Trophoblast cell (in vitro differentiated cells and primary cell): ENCODE measurements around the gene GASK1A.

Source experiments
- DNase-seq, 2 donors: peaks; one replicate each; pipeline ENCODE4 v3.0.0-alpha.2; 2016
- H2AFZ ChIP-seq: 2 replicates; pipeline ENCODE4 v1.6.1; 2013; ENCODE audit warnings: low read length, moderate library complexity, mild to moderate bottlenecking; ENCODE audit not compliant: insufficient read depth, poor library complexity
- H2AK5ac ChIP-seq: 2 replicates; pipeline ENCODE4 v1.6.1; 2013; ENCODE audit warnings: mild to moderate bottlenecking, low read length
- H2BK120ac ChIP-seq: 2 replicates; pipeline ENCODE4 v1.6.1; 2013; ENCODE audit warnings: low read length, mild to moderate bottlenecking, moderate library complexity; ENCODE audit not compliant: insufficient read depth, poor library complexity
- H2BK12ac ChIP-seq: 2 replicates; pipeline ENCODE4 v1.6.1; 2013; ENCODE audit warnings: mild to moderate bottlenecking, low read length, moderate library complexity
- H2BK5ac ChIP-seq: 2 replicates; pipeline ENCODE4 v1.6.1; 2013; ENCODE audit warnings: low read length, low read depth, moderate library complexity, mild to moderate bottlenecking; ENCODE audit not compliant: poor library complexity
- H3K14ac ChIP-seq: 2 replicates; pipeline ENCODE4 v1.6.1; 2013; ENCODE audit warnings: mild to moderate bottlenecking, low read length
- H3K18ac ChIP-seq: 2 replicates; pipeline ENCODE4 v1.6.1; 2013; ENCODE audit warnings: mild to moderate bottlenecking, low read length
- H3K23ac ChIP-seq: 2 replicates; pipeline ENCODE4 v1.6.1; 2013; ENCODE audit warnings: low read length
- H3K27ac ChIP-seq: 2 replicates; pipeline ENCODE4 v1.5.1; 2013; ENCODE audit warnings: low read depth, mild to moderate bottlenecking, inconsistent platforms, low read length, moderate library complexity
- H3K27me3 ChIP-seq: 2 replicates; pipeline ENCODE4 v1.6.1; 2013; ENCODE audit warnings: inconsistent platforms, mild to moderate bottlenecking, low read length, moderate library complexity; ENCODE audit not compliant: insufficient read depth
- H3K36me3 ChIP-seq, 2 experiments: 1 replicate in 1 of 2; 2 replicates in 1 of 2; pipeline ENCODE4 v1.6.1; 2013; ENCODE audit warnings: low read length in 2 of 2, mild to moderate bottlenecking in 2 of 2, moderate library complexity in 1 of 2; ENCODE audit not compliant: insufficient read depth in 2 of 2, control insufficient read depth in 1 of 2
- H3K4ac ChIP-seq: 2 replicates; pipeline ENCODE4 v1.6.1; 2013; ENCODE audit warnings: low read depth, mild to moderate bottlenecking, low read length, moderate library complexity
- H3K4me1 ChIP-seq, 2 experiments: 1 replicate in 1 of 2; 2 replicates in 1 of 2; pipeline ENCODE4 v1.6.1; 2013; ENCODE audit warnings: low read length in 2 of 2, mild to moderate bottlenecking in 2 of 2, moderate library complexity in 1 of 2; ENCODE audit not compliant: insufficient read depth in 2 of 2, control insufficient read depth in 1 of 2
- H3K4me2 ChIP-seq: 2 replicates; pipeline ENCODE4 v1.6.1; 2013; ENCODE audit warnings: inconsistent platforms, mild to moderate bottlenecking, low read length, moderate library complexity
- H3K4me3 ChIP-seq: 2 replicates; pipeline ENCODE4 v1.5.1; 2013; ENCODE audit warnings: mild to moderate bottlenecking, low read depth, low read length, inconsistent platforms
- H3K79me1 ChIP-seq: one replicate; pipeline ENCODE4 v1.6.1; 2013; ENCODE audit warnings: low read length
- H3K79me2 ChIP-seq: 2 replicates; pipeline ENCODE4 v1.6.1; 2013; ENCODE audit warnings: low read length, mild to moderate bottlenecking; ENCODE audit not compliant: control insufficient read depth, insufficient read depth, poor library complexity
- H3K9ac ChIP-seq: 2 replicates; pipeline ENCODE4 v1.6.1; 2013; ENCODE audit warnings: mild to moderate bottlenecking, low read length
- H3K9me3 ChIP-seq: 2 replicates; pipeline ENCODE4 v1.6.1; 2013; ENCODE audit warnings: low read depth, mild to moderate bottlenecking, control low read depth, inconsistent platforms, low read length; ENCODE audit not compliant: insufficient read depth
- H4K12ac ChIP-seq: 2 replicates; pipeline ENCODE4 v1.6.1; 2013; ENCODE audit warnings: low read depth, mild to moderate bottlenecking, low read length, moderate library complexity
- H4K8ac ChIP-seq: 2 replicates; pipeline ENCODE4 v1.6.1; 2013; ENCODE audit warnings: low read depth, mild to moderate bottlenecking, low read length, moderate library complexity
- H4K91ac ChIP-seq: one replicate; pipeline ENCODE4 v1.6.1; 2013; ENCODE audit warnings: low read depth, mild to moderate bottlenecking, low read length, moderate library complexity
- WGBS: extraction: QIAGEN DNeasy Blood & Tissue Kit; methylation state at CpG from one replicate; pipeline ENCODE4 v1.1.7; 2013; ENCODE audit warnings: missing lambda C conversion rate; ENCODE audit not compliant: insufficient read length, insufficient coverage; ENCODE audit errors: extremely low coverage; 5-methylcytosine and 5-hydroxymethylcytosine counted together

Gene GASK1A

DNA sequence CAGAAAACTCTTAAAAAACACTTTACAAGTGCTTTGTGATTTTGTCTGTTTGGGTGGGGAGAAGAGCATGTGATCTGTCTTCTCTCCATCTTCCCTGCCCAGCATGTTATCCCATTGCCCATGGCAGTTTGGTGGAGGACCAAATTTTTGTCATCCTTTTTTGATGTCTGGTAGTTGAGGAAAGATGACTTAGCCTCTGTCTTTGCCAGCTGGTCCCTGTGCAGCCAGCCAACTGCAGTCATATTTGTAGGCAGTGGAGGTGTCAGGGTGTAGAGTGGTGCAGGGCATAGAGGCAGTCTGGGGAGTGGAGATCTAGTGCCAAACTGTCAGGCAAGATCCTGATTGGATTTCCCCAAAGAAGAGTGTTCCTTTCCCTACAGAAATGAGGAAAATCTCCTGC is 40.7 kb downstream of the GASK1A start:
- Histone ChIP-seq H3K23ac (no peak overlapping the region), H3K4ac (no peak overlapping the region), H2AFZ (no peak overlapping the region), H3K9me3 (peaks cover 17% of the 10 kb centered on the region), H4K91ac (no peak overlapping the region), H3K18ac (no peak overlapping the region), H3K27ac (no peak overlapping the region), H4K12ac (no peak overlapping the region), H3K4me3 (no peak overlapping the region), H2AK5ac (no peak overlapping the region), H3K4me1 (peaks cover 7% of the 10 kb centered on the region in 2 experiments), H2BK120ac (no peak overlapping the region), H2BK5ac (no peak overlapping the region), H3K14ac (no peak overlapping the region), H3K4me2 (no peak overlapping the region), H3K9ac (no peak overlapping the region), H4K8ac (no peak overlapping the region), H2BK12ac (no peak overlapping the region), H3K79me1 (no peaks in the 10 kb centered on the region), H3K79me2 (no peaks in the 10 kb centered on the region), H3K36me3 (no peaks in the 10 kb centered on the region), H3K27me3 (no peaks in the 10 kb centered on the region)
- no peak for DNase-seq

DNA sequence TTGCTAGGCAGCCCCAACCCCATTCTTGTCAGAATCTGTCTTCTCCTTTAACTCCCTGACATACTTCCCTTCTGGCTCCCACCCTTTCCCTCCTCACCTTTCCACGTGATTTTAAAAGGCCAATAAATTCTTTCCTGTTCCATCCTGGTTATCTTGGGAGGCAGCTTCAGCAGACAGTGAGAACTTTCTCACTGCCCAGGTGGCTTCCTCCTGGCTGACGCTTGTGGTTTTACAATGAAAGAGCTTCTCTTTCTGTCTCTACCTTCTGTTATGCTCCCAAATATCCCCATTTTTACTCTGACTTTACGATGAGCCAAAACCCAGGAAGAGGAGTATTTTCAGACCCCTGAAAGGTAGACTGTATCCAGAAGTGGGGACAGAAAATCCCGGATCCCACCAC is 42.1 kb downstream of the GASK1A start:
- Histone ChIP-seq H3K23ac (no peak overlapping the region), H3K4ac (no peak overlapping the region), H3K27ac (no peak overlapping the region), H3K4me3 (no peak overlapping the region), H2AK5ac (no peak overlapping the region), H3K36me3 (no peaks in the 10 kb centered on the region), H3K79me2 (no peaks in the 10 kb centered on the region), H3K9ac (no peak overlapping the region), H2AFZ (no peak overlapping the region), H4K8ac (no peak overlapping the region), H3K4me1 (peaks cover 14 to 19% of the 10 kb centered on the region in 2 experiments), H2BK120ac (no peak overlapping the region), H4K12ac (no peak overlapping the region), H4K91ac (no peak overlapping the region), H2BK5ac (no peak overlapping the region), H3K14ac (no peak overlapping the region), H3K4me2 (no peak overlapping the region), H3K9me3 (peaks cover 6% of the 10 kb centered on the region), H3K18ac (no peak overlapping the region), H3K79me1 (no peaks in the 10 kb centered on the region), H3K27me3 (no peaks in the 10 kb centered on the region), H2BK12ac (no peak overlapping the region)
- WGBS, result no CpG with 5 or more reads among the region's 4 CpGs
- no peak for DNase-seq

DNA sequence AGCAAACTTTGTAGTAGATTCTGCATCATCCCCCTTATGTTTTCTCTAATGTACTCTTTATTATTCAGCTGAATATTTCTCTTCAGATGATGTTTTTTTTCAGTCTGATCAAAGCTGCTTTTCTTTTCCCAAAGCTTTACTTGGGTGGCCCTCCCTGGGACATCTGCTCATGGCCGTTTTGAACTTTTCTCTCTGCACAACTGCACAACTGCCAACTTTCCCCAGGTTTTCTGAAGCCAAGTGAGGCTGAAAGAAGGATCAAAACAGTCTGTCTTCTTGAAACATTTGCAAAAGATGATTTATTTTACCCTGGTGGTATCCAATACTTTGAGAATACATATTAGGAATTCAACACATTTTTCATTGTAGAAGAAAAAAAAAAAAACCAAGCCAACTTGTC is 43.0 kb downstream of the GASK1A start:
- H3K23ac ChIP-seq, result no peak overlapping the region
- H3K18ac ChIP-seq, result no peak overlapping the region
- H3K9me3 ChIP-seq, result peaks cover under 1% of the 10 kb centered on the region
- no peak overlapping the region for H3K4me2 ChIP-seq
- H3K4me3 ChIP-seq, result no peak overlapping the region
- H2AFZ ChIP-seq, result no peak overlapping the region
- H3K36me3 ChIP-seq, result no peaks in the 10 kb centered on the region
- no peak overlapping the region for H4K12ac ChIP-seq
- H3K14ac ChIP-seq, result no peak overlapping the region
- H3K4ac ChIP-seq, result no peak overlapping the region
- no peaks in the 10 kb centered on the region for H3K79me1 ChIP-seq
- no peak for DNase-seq
- no peak overlapping the region for H3K27ac ChIP-seq
- H2BK5ac ChIP-seq, result no peak overlapping the region
- H3K27me3 ChIP-seq, result no peaks in the 10 kb centered on the region
- H3K79me2 ChIP-seq, result no peaks in the 10 kb centered on the region
- H2AK5ac ChIP-seq, result no peak overlapping the region
- H3K4me1 ChIP-seq, result peaks cover 14 to 19% of the 10 kb centered on the region in 2 experiments
- H2BK120ac ChIP-seq, result no peak overlapping the region
- no peak overlapping the region for H4K91ac ChIP-seq
- H2BK12ac ChIP-seq, result no peak overlapping the region
- WGBS, result no CpG with 5 or more reads among the region's 1 CpG
- H4K8ac ChIP-seq, result no peak overlapping the region
- no peak overlapping the region for H3K9ac ChIP-seq

DNA sequence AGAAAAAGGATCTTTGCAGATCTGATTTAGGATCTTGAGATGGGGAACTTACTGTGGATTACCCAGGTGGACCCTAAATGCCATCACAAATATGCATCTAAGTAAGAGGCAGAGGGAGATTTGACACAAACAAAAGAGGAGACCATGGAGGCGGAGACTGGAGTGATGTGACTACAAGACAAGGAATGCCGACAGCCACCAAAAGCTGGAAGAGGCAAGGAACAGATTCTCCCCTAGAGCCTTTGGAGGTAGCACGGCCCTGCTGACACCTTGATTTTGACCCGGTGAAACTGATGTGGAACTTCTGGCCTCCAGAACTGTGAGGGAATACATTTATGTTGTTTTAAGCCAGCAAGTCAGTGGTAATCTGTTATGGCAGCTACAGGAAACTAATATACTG is 44.0 kb downstream of the GASK1A start:
- DNase-seq, result peak in 1 of 2 donors; percentile 21
- Histone ChIP-seq H3K79me1 (no peaks in the 10 kb centered on the region), H3K4ac (no peak overlapping the region), H3K4me1 (peaks cover 14 to 19% of the 10 kb centered on the region in 2 experiments), H4K91ac (no peak overlapping the region), H3K9ac (no peak overlapping the region), H2BK5ac (no peak overlapping the region), H3K36me3 (no peaks in the 10 kb centered on the region), H2BK120ac (no peak overlapping the region), H2AK5ac (no peak overlapping the region), H4K12ac (no peak overlapping the region), H2BK12ac (no peak overlapping the region), H3K79me2 (no peaks in the 10 kb centered on the region), H3K18ac (no peak overlapping the region), H3K27ac (no peak overlapping the region), H3K4me2 (no peak overlapping the region), H3K4me3 (no peak overlapping the region), H3K14ac (no peak overlapping the region), H3K9me3 (no peaks in the 10 kb centered on the region), H4K8ac (no peak overlapping the region), H3K27me3 (no peaks in the 10 kb centered on the region), H2AFZ (no peak overlapping the region), H3K23ac (no peak overlapping the region)
- no CpG with 5 or more reads among the region's 4 CpGs for WGBS
